GM21825 (cell line): ENCODE measurements around the gene FA2H.
"Not testable (repeated sequence)": the region's sequence is repeated elsewhere in the genome, so short reads cannot be mapped to it uniquely, and the experiment has no call there.

Experiments used
- ATAC-seq: cut with Tn5 transposase; IDR thresholded peaks from one replicate; pipeline ENCODE4 v1.9.1; 2021; ENCODE audit warnings: mild to moderate bottlenecking, moderate library complexity; ENCODE audit not compliant: unreplicated experiment

FA2H gene

DNA sequence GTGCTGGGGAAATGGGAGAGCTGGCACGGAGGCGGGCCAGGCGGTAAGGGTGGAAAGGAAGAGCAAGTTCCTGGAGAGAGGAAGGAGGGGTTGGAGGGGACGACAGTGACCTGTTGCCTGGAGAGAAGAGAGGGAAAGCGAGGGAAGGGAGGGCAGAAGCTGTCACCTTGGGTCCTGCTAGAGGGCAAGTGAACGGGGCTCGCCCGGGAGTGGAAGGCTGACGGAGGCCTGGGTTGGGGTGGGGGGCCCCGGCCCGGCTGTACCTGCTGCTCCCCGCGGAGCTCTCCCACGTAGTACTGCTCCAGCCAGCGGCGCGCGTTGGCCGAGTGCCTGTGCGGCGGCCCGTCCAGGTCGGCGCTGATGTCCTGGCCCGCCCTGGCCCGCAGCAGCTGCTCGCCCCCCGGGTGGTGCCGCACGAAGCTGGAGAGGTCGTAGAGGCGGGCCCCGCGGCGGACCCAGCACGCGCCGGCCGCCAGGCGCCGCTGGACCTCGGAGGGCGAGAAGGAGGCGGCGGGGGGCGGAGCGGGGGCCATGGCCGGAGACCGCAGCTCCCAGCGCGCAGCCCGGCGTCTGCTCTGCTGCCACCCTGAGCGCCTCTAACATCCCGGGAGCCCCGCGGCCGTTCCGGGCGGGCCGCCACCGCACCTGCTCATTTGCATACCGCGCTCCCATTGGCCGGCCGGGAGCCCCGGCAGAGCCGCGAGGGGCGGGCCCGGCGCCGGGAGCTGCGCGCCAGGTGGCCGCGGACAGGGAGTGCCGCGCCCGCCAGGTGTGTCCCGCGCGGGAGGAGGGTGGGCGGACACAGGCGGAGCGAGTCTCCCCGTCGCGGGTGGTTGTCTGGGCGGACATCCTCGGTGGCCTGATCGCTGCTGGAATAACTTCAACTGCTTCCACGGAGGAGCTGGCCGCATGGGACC lies at the start of gene FA2H:
Gene FA2H, minus strand, starts transcription at position 598 of the 917 bp plus-strand sequence. Its CDS starts 65 bp downstream, at position 533.
- ATAC-seq: peak; percentile 76

- ATAC-seq: no peak
Observed at GRCh38 chr16:74817851-74818250, 43.2 kb upstream of the FA2H start.

- peak; percentile 98 for ATAC-seq
Observed at GRCh38 chr16:74813109-74813641, 38.6 kb upstream of the FA2H start.

DNA sequence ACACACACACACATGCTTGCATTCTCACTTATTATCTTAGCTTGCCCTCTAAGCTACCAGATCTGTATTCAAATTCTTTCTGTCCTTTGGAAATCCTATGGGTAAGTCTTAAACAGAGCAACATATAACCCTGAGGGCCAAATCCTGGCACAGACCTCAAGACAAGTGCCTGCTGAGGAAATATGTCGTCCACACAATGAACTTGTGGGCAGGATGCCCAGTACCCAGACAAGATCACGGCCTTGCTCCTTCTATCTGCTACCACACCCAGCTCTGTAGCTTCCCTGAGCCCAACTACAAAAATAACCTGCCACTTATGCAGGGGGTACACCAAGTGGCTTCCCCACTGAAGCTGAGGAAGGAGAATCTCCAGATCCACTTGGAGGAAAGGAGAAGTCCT lies 37.3 kb upstream of the FA2H start:
- no peak for ATAC-seq

- ATAC-seq: not testable (repeated sequence)
Observed at GRCh38 chr16:74811216-74811615, 36.6 kb upstream of the FA2H start.

GRCh38 chr16:74807052-74807646 lies 32.5 kb upstream of the FA2H start:
- no peak for ATAC-seq

DNA sequence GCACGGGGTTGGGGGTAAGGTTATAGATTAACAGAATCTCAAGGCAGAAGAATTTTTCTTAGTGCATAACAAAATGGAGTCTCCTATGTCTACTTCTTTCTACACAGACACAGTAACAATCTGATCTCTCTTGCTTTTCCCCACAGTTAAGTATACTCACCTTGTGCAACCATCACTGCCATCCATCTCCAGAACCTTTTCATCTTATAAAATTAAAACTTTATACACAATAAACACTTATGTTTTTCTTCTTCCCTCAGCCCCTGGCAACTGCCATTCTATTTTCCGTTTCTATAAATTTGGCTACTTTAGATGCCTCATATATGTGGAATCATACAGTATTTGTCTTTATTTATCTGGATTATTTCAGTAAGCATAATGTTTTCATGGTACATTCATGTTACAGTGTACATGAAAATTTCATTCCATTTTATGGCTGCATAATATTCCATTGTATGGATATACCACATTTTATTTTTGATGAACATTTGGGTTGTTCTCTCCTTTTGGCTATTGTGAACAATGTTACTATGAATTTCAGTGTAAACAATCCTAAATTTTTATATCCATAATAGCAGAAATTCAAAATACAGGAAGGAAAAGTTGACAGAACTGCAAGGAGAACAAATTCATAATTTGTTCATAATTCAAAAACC lies 25.7 kb upstream of the FA2H start:
- ATAC-seq: no peak

DNA sequence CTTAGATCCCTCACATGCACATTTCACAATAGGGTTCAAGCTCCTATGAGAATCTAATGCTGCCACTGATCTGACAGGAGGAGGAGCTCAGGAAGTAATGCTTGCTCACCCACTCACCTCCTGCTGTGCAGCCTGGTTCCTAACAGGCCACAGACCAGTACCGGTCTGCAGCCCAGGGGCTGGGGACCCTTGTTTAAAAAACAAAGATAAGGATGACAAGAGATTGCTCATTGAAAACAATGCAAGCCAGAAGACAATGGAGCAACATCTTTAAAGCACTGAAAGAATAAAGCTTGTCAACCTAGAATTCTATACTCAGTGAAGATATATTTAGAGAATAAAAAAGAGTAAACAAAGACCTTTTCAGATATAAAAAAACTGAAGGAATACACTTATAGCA lies 22.8 kb upstream of the FA2H start:
- ATAC-seq: no peak

- no peak for ATAC-seq
Observed at GRCh38 chr16:74795104-74795503, 20.5 kb upstream of the FA2H start.

GRCh38 chr16:74794668-74795067 lies 20.0 kb upstream of the FA2H start:
- no peak for ATAC-seq

GRCh38 chr16:74793571-74793970 lies 19.0 kb upstream of the FA2H start:
- no peak for ATAC-seq

DNA sequence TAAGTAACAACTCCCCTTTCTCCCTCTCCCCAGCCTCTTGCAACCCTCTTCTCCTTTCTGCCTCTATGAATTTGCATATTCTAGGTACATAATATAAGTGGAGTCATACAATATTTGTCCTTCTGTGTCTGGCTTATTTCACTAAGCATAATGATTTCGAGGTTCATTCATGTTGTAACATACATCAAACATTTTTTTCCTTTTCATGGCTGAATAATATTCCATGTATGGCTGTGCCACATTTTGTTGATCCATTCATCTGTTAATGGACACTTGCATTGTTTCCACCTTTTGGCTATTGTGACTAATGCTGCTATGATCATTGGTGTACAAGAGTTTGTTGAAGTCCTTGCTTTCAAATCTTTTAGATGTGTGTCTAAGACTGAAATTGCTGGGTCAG lies 17.6 kb upstream of the FA2H start:
- no peak for ATAC-seq

GRCh38 chr16:74791749-74792148 lies 17.1 kb upstream of the FA2H start:
- ATAC-seq: not testable (repeated sequence)

- no peak for ATAC-seq
Observed at GRCh38 chr16:74788108-74788507, 13.5 kb upstream of the FA2H start.

DNA sequence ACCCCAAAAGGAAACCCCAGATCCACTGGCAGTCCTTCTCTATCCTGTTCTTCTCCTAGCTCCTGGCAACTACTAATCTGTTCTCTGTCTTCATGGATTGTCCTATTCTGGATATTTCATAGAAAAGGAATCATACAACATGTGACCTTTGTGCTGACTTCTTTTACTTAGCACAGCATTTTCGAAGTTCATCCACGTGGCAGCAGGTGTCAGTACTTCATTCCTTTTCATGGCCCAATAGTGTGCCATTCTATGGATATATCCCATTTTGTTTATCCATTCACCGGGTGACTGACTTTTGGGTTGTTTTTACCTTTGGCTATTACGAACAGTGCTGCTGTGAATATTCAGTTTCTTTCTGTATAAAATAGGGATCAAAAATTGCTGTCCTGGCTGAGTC lies 10.4 kb upstream of the FA2H start:
- no peak for ATAC-seq

GRCh38 chr16:74778646-74779045 lies 4.0 kb upstream of the FA2H start:
- ATAC-seq: no peak

DNA sequence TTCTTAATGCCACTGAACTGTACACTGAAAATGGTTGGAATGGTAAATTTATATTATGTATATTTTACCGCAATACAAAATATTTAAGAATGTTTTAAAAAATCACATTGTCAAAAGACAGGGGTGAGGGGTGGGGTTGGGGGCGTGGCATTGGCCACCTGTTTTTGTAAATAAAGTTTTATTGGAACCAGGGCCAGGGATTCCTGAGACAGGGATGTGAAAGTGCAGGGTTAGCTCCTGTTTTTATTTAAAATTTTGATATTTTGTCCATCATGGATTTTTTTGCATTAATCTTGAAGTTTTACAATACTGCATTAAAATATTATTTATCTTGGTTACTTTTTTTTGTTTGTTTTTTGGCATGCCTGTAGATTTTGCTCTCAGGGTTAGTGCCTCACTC lies 2.3 kb upstream of the FA2H start:
- no peak for ATAC-seq

DNA sequence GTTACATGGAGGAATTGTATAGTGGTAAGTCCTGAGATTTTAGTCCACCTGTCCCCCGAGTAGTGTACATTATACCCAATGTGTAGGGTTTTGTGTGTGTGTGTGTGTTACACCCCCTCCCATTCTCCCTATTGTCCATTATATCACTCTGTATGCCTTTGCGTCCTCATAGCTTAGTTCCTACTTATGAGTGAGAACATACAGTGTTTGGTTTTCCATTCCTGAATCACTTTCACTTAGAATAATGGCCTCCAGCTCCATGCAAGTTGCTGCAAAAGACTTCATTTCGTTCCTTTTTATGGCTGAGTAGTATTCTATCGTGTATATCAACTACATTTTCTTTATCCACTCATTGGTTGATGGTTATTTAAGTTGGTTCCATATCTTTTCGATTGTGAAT lies 635 bp upstream of the FA2H start:
- no peak for ATAC-seq

- ATAC-seq: no peak
Observed at GRCh38 chr16:74773446-74774222, 986 bp downstream of the FA2H start.

DNA sequence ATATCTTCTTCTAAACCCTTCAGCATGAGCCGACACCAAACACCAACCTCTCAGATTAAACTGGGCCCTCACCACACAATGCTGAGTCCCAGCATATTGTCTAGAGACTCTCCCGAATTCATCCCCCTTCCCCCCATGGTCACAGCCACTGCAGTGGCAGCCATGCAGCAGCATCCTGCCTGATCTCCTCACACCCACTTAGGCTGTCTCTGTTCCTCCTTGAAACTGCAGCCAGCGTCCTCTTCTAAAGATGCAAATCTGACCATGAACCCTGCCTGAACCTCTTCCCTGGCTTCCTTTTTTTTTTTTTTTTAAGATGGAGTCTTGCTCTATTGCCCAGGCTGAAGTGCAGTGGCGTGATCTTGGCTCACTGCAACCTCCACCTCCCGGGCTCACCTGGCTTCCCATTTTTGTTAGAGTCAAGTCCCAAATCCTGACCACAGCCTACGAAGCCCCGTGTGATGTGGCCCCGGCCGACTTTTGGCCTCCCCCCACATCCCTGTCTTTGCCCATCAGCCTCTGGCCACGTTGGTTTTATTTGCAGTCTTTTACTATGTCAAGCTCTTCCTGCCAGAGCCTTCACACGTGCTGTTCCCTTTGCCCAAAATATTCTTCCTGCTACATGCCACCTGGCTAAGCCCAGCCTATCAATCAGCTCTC lies 2.8 kb downstream of the FA2H start:
- peak; percentile 78 for ATAC-seq
